ENCODE results near the gene HOOK2.

HOOK2 gene

DNA sequence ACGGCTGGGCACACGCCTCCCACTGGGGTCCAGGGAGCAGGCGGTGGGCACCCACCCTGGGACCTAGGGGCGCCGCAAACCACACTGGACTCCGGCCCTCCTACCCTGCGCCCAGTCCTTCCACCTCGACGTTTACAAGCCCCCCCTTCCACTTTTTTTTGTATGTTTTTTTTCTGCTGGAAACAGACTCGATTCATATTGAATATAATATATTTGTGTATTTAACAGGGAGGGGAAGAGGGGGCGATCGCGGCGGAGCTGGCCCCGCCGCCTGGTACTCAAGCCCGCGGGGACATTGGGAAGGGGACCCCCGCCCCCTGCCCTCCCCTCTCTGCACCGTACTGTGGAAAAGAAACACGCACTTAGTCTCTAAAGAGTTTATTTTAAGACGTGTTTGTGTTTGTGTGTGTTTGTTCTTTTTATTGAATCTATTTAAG, 17.5 kb upstream of the HOOK2 start:
- Histone ChIP-seq H3K27ac (ENCODE audit: low read depth, low read length) (peak overlapping the region; percentile 33; the same call in 1 of the 2 replicates), H3K9ac (ENCODE audit: low read depth, low read length) (peak overlapping the region; percentile 87), H3K4me1 (ENCODE audit: insufficient read depth, low read length) (peaks cover 36% of the 10 kb centered on the region), H3K4me3 (ENCODE audit: low read length) (peak overlapping the region; percentile 73), H3K27me3 (ENCODE audit: insufficient read depth, low read length) (peaks cover 28% of the 10 kb centered on the region), H3K36me3 (ENCODE audit: insufficient read depth, low read length) (0 out of 2 replicates have a peak, but pooled peaks cover 7% of the 10 kb centered on the region), H3K9me3 (ENCODE audit: insufficient read depth, low read depth, low read length) (no peaks in the 10 kb centered on the region)
- 1% methylated on average over 20 of the region's 22 CpGs for WGBS

DNA sequence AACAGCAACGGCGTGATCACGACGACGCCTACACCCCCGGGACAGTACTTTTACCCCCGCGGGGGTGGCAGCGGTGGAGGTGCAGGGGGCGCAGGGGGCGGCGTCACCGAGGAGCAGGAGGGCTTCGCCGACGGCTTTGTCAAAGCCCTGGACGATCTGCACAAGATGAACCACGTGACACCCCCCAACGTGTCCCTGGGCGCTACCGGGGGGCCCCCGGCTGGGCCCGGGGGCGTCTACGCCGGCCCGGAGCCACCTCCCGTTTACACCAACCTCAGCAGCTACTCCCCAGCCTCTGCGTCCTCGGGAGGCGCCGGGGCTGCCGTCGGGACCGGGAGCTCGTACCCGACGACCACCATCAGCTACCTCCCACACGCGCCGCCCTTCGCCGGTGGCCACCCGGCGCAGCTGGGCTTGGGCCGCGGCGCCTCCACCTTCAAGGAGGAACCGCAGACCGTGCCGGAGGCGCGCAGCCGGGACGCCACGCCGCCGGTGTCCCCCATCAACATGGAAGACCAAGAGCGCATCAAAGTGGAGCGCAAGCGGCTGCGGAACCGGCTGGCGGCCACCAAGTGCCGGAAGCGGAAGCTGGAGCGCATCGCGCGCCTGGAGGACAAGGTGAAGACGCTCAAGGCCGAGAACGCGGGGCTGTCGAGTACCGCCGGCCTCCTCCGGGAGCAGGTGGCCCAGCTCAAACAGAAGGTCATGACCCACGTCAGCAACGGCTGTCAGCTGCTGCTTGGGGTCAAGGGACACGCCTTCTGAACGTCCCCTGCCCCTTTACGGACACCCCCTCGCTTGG, 16.9 kb upstream of the HOOK2 start:
- Histone ChIP-seq H3K4me3 (ENCODE audit: low read length) (peak overlapping the region; percentile 73), H3K9ac (ENCODE audit: low read depth, low read length) (peak overlapping the region; percentile 87), H3K4me1 (ENCODE audit: insufficient read depth, low read length) (peaks cover 36% of the 10 kb centered on the region), H3K27ac (ENCODE audit: low read depth, low read length) (peak overlapping the region; percentile 33; the same call in 1 of the 2 replicates), H3K9me3 (ENCODE audit: insufficient read depth, low read depth, low read length) (no peaks in the 10 kb centered on the region), H3K27me3 (ENCODE audit: insufficient read depth, low read length) (peaks cover 28% of the 10 kb centered on the region), H3K36me3 (ENCODE audit: insufficient read depth, low read length) (0 out of 2 replicates have a peak, but pooled peaks cover 5% of the 10 kb centered on the region)
- WGBS: under 1% methylated on average over 84 of the region's 84 CpGs

DNA sequence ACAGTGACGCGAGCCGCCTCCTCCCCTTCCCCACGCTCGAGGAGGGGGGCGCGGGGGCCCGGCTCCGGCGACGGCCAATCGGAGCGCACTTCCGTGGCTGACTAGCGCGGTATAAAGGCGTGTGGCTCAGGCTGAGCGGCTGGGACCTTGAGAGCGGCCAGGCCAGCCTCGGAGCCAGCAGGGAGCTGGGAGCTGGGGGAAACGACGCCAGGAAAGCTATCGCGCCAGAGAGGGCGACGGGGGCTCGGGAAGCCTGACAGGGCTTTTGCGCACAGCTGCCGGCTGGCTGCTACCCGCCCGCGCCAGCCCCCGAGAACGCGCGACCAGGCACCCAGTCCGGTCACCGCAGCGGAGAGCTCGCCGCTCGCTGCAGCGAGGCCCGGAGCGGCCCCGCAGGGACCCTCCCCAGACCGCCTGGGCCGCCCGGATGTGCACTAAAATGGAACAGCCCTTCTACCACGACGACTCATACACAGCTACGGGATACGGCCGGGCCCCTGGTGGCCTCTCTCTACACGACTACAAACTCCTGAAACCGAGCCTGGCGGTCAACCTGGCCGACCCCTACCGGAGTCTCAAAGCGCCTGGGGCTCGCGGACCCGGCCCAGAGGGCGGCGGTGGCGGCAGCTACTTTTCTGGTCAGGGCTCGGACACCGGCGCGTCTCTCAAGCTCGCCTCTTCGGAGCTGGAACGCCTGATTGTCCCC, 16.1 kb upstream of the HOOK2 start, which contains the start of gene JUNB:
TSS of gene JUNB (plus strand) at position 142 of the 706 bp plus-strand sequence. CDS start at position 428, 286 bp downstream.
- WGBS: under 1% methylated on average over 73 of the region's 73 CpGs
- H3K9me3 ChIP-seq (ENCODE audit: insufficient read depth, low read depth, low read length): no peaks in the 10 kb centered on the region
- H3K36me3 ChIP-seq (ENCODE audit: insufficient read depth, low read length): no peaks in the 10 kb centered on the region
- H3K27ac ChIP-seq (ENCODE audit: low read depth, low read length): peak within 1 kb of the TSS; percentile 61; the same call in 1 of the 2 replicates
- peak within 1 kb of the TSS; percentile 87 for H3K9ac ChIP-seq (ENCODE audit: low read depth, low read length)
- peak within 1 kb of the TSS; percentile 73 for H3K4me3 ChIP-seq (ENCODE audit: low read length)
- peaks cover 28% of the 10 kb centered on the region for H3K27me3 ChIP-seq (ENCODE audit: insufficient read depth, low read length)
- H3K4me1 ChIP-seq (ENCODE audit: insufficient read depth, low read length): peaks cover 36% of the 10 kb centered on the region

GRCh38 chr19:12790628-12791344, 15.4 kb upstream of the HOOK2 start:
- WGBS: 5% methylated on average over 22 of the region's 22 CpGs
- Histone ChIP-seq H3K27ac (ENCODE audit: low read depth, low read length) (no peak overlapping the region; the same call in 1 of the 2 replicates), H3K4me3 (ENCODE audit: low read length) (peak overlapping the region; percentile 73), H3K27me3 (ENCODE audit: insufficient read depth, low read length) (peaks cover 28% of the 10 kb centered on the region), H3K4me1 (ENCODE audit: insufficient read depth, low read length) (peaks cover 32% of the 10 kb centered on the region), H3K9me3 (ENCODE audit: insufficient read depth, low read depth, low read length) (no peaks in the 10 kb centered on the region), H3K36me3 (ENCODE audit: insufficient read depth, low read length) (no peaks in the 10 kb centered on the region), H3K9ac (ENCODE audit: low read depth, low read length) (no peak overlapping the region)

- H3K4me1 ChIP-seq (ENCODE audit: insufficient read depth, low read length): peaks cover 31% of the 10 kb centered on the region
- WGBS: under 1% methylated on average over 56 of the region's 56 CpGs
- H3K36me3 ChIP-seq (ENCODE audit: insufficient read depth, low read length): no peaks in the 10 kb centered on the region
- peak overlapping the region; percentile 75; the same call in 1 of the 2 replicates for H3K27ac ChIP-seq (ENCODE audit: low read depth, low read length)
- H3K4me3 ChIP-seq (ENCODE audit: low read length): peak overlapping the region; percentile 73
- H3K9ac ChIP-seq (ENCODE audit: low read depth, low read length): peak overlapping the region; percentile 67; the same call in 1 of the 2 replicates
- H3K27me3 ChIP-seq (ENCODE audit: insufficient read depth, low read length): peaks cover 28% of the 10 kb centered on the region
- H3K9me3 ChIP-seq (ENCODE audit: insufficient read depth, low read depth, low read length): no peaks in the 10 kb centered on the region
Observed at GRCh38 chr19:12789904-12790619, 14.7 kb upstream of the HOOK2 start.

GRCh38 chr19:12789098-12789903, 13.9 kb upstream of the HOOK2 start:
- H3K4me3 ChIP-seq (ENCODE audit: low read length): peak overlapping the region; percentile 73
- peak overlapping the region; percentile 75 for H3K27ac ChIP-seq (ENCODE audit: low read depth, low read length)
- no peaks in the 10 kb centered on the region for H3K9me3 ChIP-seq (ENCODE audit: insufficient read depth, low read depth, low read length)
- no peaks in the 10 kb centered on the region for H3K36me3 ChIP-seq (ENCODE audit: insufficient read depth, low read length)
- H3K9ac ChIP-seq (ENCODE audit: low read depth, low read length): peak overlapping the region; percentile 14; the same call in 1 of the 2 replicates
- peaks cover 28% of the 10 kb centered on the region for H3K27me3 ChIP-seq (ENCODE audit: insufficient read depth, low read length)
- 3% methylated on average over 46 of the region's 46 CpGs for WGBS
- H3K4me1 ChIP-seq (ENCODE audit: insufficient read depth, low read length): peaks cover 29% of the 10 kb centered on the region

DNA sequence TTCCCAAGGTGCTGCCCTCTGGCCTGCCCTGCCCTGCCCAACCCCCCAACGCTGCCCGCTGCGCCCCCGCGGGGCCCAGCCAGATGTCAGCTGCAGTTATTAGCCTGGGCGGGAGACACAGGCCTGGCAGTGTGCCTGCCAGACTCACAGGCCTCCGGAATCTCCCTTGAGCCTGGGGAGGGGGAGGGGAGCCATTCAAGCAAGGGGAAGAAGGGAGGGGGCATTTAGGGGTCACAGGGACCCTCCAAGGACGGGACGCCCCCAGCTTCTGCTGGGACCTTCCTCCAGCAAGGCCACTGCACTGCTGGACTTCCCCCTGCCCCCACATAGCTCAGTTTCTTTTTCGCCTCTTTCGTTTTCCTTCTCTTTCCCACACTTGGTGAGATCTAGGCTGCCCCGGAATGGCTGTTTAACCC, 13.3 kb upstream of the HOOK2 start:
- 14% methylated on average over 12 of the region's 12 CpGs for WGBS
- no peaks in the 10 kb centered on the region for H3K36me3 ChIP-seq (ENCODE audit: insufficient read depth, low read length)
- peaks cover 28% of the 10 kb centered on the region for H3K27me3 ChIP-seq (ENCODE audit: insufficient read depth, low read length)
- peaks cover 30% of the 10 kb centered on the region for H3K4me1 ChIP-seq (ENCODE audit: insufficient read depth, low read length)
- no peak overlapping the region for H3K9ac ChIP-seq (ENCODE audit: low read depth, low read length)
- H3K9me3 ChIP-seq (ENCODE audit: insufficient read depth, low read depth, low read length): no peaks in the 10 kb centered on the region
- peak overlapping the region; percentile 73 for H3K4me3 ChIP-seq (ENCODE audit: low read length)
- H3K27ac ChIP-seq (ENCODE audit: low read depth, low read length): peak overlapping the region; percentile 75; the same call in 1 of the 2 replicates

GRCh38 chr19:12788042-12788681, 12.8 kb upstream of the HOOK2 start:
- Histone ChIP-seq H3K9ac (ENCODE audit: low read depth, low read length) (no peak overlapping the region), H3K27ac (ENCODE audit: low read depth, low read length) (peak overlapping the region; percentile 75; the same call in 1 of the 2 replicates), H3K36me3 (ENCODE audit: insufficient read depth, low read length) (no peaks in the 10 kb centered on the region), H3K27me3 (ENCODE audit: insufficient read depth, low read length) (peaks cover 28% of the 10 kb centered on the region), H3K9me3 (ENCODE audit: insufficient read depth, low read depth, low read length) (no peaks in the 10 kb centered on the region), H3K4me1 (ENCODE audit: insufficient read depth, low read length) (peaks cover 34% of the 10 kb centered on the region), H3K4me3 (ENCODE audit: low read length) (peak overlapping the region; percentile 73; the same call in 1 of the 2 replicates)
- 83% methylated on average over 3 of the region's 4 CpGs for whole genome bisulfite sequencing

- Histone ChIP-seq H3K4me1 (ENCODE audit: insufficient read depth, low read length) (peaks cover 34% of the 10 kb centered on the region), H3K27ac (ENCODE audit: low read depth, low read length) (no peak overlapping the region), H3K36me3 (ENCODE audit: insufficient read depth, low read length) (no peaks in the 10 kb centered on the region), H3K4me3 (ENCODE audit: low read length) (no peak overlapping the region), H3K9ac (ENCODE audit: low read depth, low read length) (no peak overlapping the region), H3K27me3 (ENCODE audit: insufficient read depth, low read length) (peaks cover 22% of the 10 kb centered on the region), H3K9me3 (ENCODE audit: insufficient read depth, low read depth, low read length) (no peaks in the 10 kb centered on the region)
- WGBS: 91% methylated on average over 10 of the region's 10 CpGs
Observed at GRCh38 chr19:12787458-12787857, 12.1 kb upstream of the HOOK2 start.
